Chondrocyte (in vitro differentiated cells): ENCODE results near the gene AMBN. TPM values are rescaled to one million over a fixed set of nuclear protein-coding genes. Genes with fewer than 3 reads are reported as not detected.

Experiments used
- DNase-seq: peaks from one replicate; pipeline ENCODE4 v3.0.0; 2021; ENCODE audit warnings: mixed read lengths, low spot score
- H3K27ac Mint-ChIP-seq: one replicate; pipeline ENCODE4 v1.8.0; 2021; ENCODE audit warnings: mild to moderate bottlenecking, moderate library complexity, mixed read lengths; ENCODE audit not compliant: unreplicated experiment
- H3K27me3 Mint-ChIP-seq: 2 replicates; pipeline ENCODE4 v1.8.0; 2021; ENCODE audit warnings: low read depth, mixed read lengths
- H3K36me3 Mint-ChIP-seq: 2 replicates; pipeline ENCODE4 v1.8.0; 2021; ENCODE audit warnings: low read depth, mixed read lengths
- H3K4me1 Mint-ChIP-seq: 2 replicates; pipeline ENCODE4 v1.8.0; 2021; ENCODE audit warnings: low read depth, mild to moderate bottlenecking, mixed read lengths
- H3K4me3 Mint-ChIP-seq: one replicate; pipeline ENCODE4 v1.8.0; 2021; ENCODE audit warnings: mild to moderate bottlenecking, moderate library complexity, mixed read lengths; ENCODE audit not compliant: unreplicated experiment
- H3K9me3 Mint-ChIP-seq: 2 replicates; pipeline ENCODE4 v1.8.0; 2021; ENCODE audit warnings: low read depth, mixed read lengths
- total RNA-seq: library from RNA; stranded (reverse); gene quantifications from 3 replicates; pipeline ENCODE4 v1.2.1, GENCODE V29; 2021
- TF ChIP-seq, protein P1 (sequence below): fragments of 200-600 bp; sonication (generic); IDR thresholded peaks from 2 replicates; pipeline ENCODE4 v1.5.0; 2021; ENCODE audit warnings: antibody characterized with exemption, mild to moderate bottlenecking, moderate library complexity

The AMBN gene
- total RNA-seq, 1 donor from 2014 or later = not detected

DNA sequence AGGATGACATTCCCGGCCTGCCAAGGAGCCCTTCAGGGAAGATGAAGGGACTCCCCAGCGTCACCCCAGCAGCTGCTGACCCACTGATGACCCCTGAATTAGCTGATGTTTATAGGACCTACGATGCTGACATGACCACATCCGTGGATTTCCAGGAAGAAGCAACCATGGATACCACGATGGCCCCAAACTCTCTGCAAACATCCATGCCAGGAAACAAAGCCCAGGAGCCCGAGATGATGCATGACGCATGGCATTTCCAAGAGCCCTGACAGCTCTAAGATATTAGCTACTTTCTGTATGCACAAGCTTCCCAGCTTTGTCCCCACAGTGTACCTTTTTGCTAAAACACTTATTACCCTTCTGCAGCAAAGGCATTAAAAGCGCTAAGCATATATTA is 14.4 kb downstream of the AMBN start:
- Mint-ChIP-seq H3K27ac (no peak overlapping the region), H3K4me1 (no peaks in the 10 kb centered on the region), H3K36me3 (no peaks in the 10 kb centered on the region), H3K4me3 (no peak overlapping the region), H3K9me3 (no peaks in the 10 kb centered on the region), H3K27me3 (peaks cover 34% of the 10 kb centered on the region)
- no peak for DNase-seq
- TF ChIP-seq, protein P1, sequence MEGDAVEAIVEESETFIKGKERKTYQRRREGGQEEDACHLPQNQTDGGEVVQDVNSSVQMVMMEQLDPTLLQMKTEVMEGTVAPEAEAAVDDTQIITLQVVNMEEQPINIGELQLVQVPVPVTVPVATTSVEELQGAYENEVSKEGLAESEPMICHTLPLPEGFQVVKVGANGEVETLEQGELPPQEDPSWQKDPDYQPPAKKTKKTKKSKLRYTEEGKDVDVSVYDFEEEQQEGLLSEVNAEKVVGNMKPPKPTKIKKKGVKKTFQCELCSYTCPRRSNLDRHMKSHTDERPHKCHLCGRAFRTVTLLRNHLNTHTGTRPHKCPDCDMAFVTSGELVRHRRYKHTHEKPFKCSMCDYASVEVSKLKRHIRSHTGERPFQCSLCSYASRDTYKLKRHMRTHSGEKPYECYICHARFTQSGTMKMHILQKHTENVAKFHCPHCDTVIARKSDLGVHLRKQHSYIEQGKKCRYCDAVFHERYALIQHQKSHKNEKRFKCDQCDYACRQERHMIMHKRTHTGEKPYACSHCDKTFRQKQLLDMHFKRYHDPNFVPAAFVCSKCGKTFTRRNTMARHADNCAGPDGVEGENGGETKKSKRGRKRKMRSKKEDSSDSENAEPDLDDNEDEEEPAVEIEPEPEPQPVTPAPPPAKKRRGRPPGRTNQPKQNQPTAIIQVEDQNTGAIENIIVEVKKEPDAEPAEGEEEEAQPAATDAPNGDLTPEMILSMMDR = no peak

DNA sequence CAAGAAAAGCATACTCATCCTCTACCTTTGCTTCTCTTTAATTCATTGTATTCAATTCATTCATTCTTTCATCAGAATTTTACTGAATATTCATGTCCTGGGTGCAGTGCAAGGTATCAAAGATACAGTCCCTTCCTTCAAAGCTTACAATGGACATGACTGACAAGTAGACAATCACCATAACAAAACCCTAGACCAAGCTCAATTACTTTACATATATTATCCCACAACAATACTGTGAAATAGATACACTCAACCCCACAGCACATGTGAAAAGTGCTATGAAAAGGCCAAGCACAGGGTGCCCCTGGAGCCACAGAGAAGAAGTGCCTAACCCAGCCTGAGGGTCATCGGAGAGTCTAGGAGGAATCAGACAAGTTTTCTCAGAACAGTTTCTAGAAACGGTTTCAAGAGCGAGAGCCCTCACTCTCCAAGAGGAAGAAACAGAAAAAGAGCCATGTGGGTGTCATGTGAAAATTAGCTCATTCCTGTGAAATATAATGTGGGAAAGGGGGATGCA is 15.3 kb downstream of the AMBN start:
- TF ChIP-seq, protein P1 = no peak
- H3K4me1 Mint-ChIP-seq = no peaks in the 10 kb centered on the region
- H3K36me3 Mint-ChIP-seq = no peaks in the 10 kb centered on the region
- H3K27me3 Mint-ChIP-seq = peaks cover 36% of the 10 kb centered on the region
- no peak overlapping the region for H3K27ac Mint-ChIP-seq
- no peak for DNase-seq
- no peak overlapping the region for H3K4me3 Mint-ChIP-seq
- no peaks in the 10 kb centered on the region for H3K9me3 Mint-ChIP-seq

DNA sequence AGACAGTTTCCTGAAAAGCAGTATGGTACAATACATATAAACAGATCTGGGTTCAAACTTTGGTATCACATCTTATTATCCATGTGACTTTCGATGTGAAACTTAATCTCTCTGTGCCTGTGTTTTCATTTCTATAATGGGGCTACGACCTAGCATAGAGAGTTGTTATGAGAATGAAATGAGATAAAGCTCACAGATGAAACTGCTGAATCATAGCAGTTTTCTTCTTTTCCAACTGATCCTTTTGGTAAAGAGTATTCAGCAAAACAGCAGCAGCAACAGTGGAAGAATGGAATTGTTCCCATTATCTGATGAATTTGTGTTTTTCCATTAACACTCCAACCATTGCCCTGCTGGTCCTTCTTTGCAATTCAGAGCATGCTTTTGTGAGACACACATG is 16.3 kb downstream of the AMBN start:
- no peak for DNase-seq
- H3K27ac Mint-ChIP-seq = no peak overlapping the region

DNA sequence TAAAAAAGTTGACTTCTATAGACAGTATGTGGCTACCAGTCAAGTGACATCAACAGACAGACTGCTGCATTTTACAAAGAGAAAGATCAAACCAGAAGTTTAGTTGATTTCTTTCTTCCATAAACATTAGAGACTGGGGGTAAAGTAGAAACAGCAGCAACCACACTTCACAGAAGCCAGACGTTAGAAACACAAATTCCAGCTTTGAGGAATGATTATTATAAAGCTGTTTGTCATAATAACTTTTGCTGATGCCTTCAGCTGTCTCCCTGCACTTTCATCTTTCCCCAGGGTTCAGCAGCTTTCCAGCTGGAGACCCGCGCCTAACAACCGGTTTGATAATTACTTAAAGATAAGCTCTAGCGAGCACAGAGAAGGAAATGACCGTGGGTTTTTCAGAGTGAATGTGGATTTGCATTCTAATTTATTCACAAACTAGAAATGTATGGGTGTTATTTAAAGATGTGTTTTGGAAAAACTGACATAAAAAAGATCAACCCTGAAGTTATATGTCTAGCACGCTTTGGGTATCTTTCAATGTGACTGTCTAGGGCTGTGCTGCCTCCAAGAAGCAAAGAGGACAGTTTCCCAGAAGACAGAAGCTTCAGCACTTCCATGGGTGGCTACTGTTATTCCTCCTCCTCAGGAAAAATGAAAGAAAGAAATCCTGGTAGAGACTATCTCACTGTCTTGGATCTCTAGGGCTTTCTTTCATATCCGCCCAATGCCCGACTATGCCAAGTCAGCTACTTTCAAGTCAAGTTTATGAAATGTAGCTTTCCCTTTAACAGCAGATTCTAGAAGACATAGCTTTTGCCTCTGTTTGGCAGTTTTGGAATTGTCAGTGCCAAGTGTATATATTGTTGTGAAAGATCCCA is 21.5 kb downstream of the AMBN start:
- no peaks in the 10 kb centered on the region for H3K4me1 Mint-ChIP-seq
- no peak overlapping the region for H3K4me3 Mint-ChIP-seq
- DNase-seq = no peak
- H3K36me3 Mint-ChIP-seq = no peaks in the 10 kb centered on the region
- no peak overlapping the region for H3K27ac Mint-ChIP-seq
- TF ChIP-seq, protein P1 = no peak
- no peaks in the 10 kb centered on the region for H3K9me3 Mint-ChIP-seq
- H3K27me3 Mint-ChIP-seq = peaks cover 44% of the 10 kb centered on the region

More for the DNA sequence above, 16.3 kb downstream of the AMBN start:
- TF ChIP-seq, protein P1 = no peak
- no peaks in the 10 kb centered on the region for H3K36me3 Mint-ChIP-seq
- no peaks in the 10 kb centered on the region for H3K9me3 Mint-ChIP-seq
- H3K4me3 Mint-ChIP-seq = no peak overlapping the region
- H3K4me1 Mint-ChIP-seq = no peaks in the 10 kb centered on the region
- H3K27me3 Mint-ChIP-seq = peaks cover 43% of the 10 kb centered on the region

DNA sequence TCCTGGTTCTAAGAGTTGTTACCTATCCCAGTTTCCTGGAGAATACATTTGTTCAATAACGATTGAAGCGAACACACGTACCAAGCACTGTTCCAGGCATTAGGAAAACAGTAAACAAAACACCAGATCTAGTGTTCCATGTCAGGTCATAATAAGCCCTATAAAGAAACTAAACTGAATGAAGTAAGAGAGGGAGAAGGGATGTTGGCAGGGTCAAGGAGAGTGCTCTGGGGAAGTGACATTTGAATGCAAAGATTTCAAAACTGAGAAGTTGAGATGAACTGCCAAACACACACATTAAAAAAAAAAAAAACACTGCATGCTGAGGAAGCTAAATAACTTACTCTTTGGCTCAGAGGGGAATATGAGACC is 22.1 kb downstream of the AMBN start:
- no peak for DNase-seq
- Mint-ChIP-seq H3K36me3 (no peaks in the 10 kb centered on the region), H3K27ac (no peak overlapping the region), H3K9me3 (no peaks in the 10 kb centered on the region), H3K27me3 (peaks cover 44% of the 10 kb centered on the region), H3K4me3 (no peak overlapping the region), H3K4me1 (no peaks in the 10 kb centered on the region)
- TF ChIP-seq, protein P1 = no peak
